DND-41 (cell line): Measurements from ENCODE around the gene TUBB.

Source experiments
- ATAC-seq: fragments of 200-7000 bp; cut with Tn5 transposase; 3 replicates; pipeline ENCODE4 v1.9.1; 2021; ENCODE audit warnings: low read depth; ENCODE audit not compliant: insufficient read depth
- DNase-seq: peaks from one replicate; pipeline ENCODE4 v3.0.0-alpha.2; 2020
- H2AFZ ChIP-seq: 2 replicates; pipeline ENCODE4 v1.6.0; 2012; ENCODE audit warnings: low read depth, low read length
- H3K27ac ChIP-seq: 2 replicates; pipeline ENCODE4 v1.5.1; 2012; ENCODE audit warnings: low read length, inconsistent platforms
- H3K27me3 ChIP-seq: fragments of 200-600 bp; sonication (generic); 2 replicates; pipeline ENCODE4 v1.6.0; 2012; ENCODE audit warnings: low read length, mild to moderate bottlenecking, inconsistent platforms; ENCODE audit not compliant: insufficient read depth, poor library complexity
- H3K36me3 ChIP-seq: 2 replicates; pipeline ENCODE4 v1.5.1; 2012; ENCODE audit warnings: low read length, inconsistent platforms; ENCODE audit not compliant: insufficient read depth
- H3K4me1 ChIP-seq: 2 replicates; pipeline ENCODE4 v1.5.1; 2012; ENCODE audit warnings: mild to moderate bottlenecking, low read length; ENCODE audit not compliant: insufficient read depth
- H3K4me2 ChIP-seq: 2 replicates; pipeline ENCODE4 v1.6.0; 2012; ENCODE audit warnings: mild to moderate bottlenecking, moderate library complexity, low read length, inconsistent platforms; ENCODE audit not compliant: insufficient read depth
- H3K4me3 ChIP-seq, 2 experiments: fragments of 200-600 bp in 1 of 2; shearing (Covaris generic) in 1 of 2; 2 replicates each; pipeline ENCODE4 v1.5.1; 2012 to 2016; ENCODE audit warnings: inconsistent platforms in 2 of 2, low read length in 2 of 2, mild to moderate bottlenecking in 2 of 2, low read depth in 1 of 2, moderate library complexity in 1 of 2
- H3K79me2 ChIP-seq: 2 replicates; pipeline ENCODE4 v1.6.0; 2012; ENCODE audit warnings: low read length, inconsistent platforms; ENCODE audit not compliant: insufficient read depth
- H3K9ac ChIP-seq: 2 replicates; pipeline ENCODE4 v1.6.0; 2012; ENCODE audit warnings: low read depth, mild to moderate bottlenecking, inconsistent platforms, low read length, moderate library complexity
- H3K9me3 ChIP-seq: 2 replicates; pipeline ENCODE4 v1.5.1; 2012; ENCODE audit warnings: low read length, moderate library complexity, mild to moderate bottlenecking, inconsistent platforms; ENCODE audit not compliant: insufficient read depth, severe bottlenecking
- H4K20me1 ChIP-seq: 2 replicates; pipeline ENCODE4 v1.6.0; 2012; ENCODE audit warnings: low read length; ENCODE audit not compliant: insufficient read depth
- CTCF ChIP-seq: IDR thresholded peaks from 2 replicates; pipeline ENCODE4 v1.5.1; 2012; ENCODE audit warnings: borderline replicate concordance, low read length, moderate library complexity, mild to moderate bottlenecking; ENCODE audit not compliant: poor library complexity, severe bottlenecking; ENCODE audit errors: extremely low read depth
- EZH2 ChIP-seq: IDR thresholded peaks from 3 replicates; pipeline ENCODE4 v1.6.1; 2012; ENCODE audit warnings: borderline replicate concordance, low read depth, mild to moderate bottlenecking, moderate library complexity, low read length, inconsistent platforms; ENCODE audit not compliant: severe bottlenecking

Gene TUBB

GRCh38 chr6:30757261-30757904 lies 37.2 kb downstream of the TUBB start:
- H3K9me3 ChIP-seq, result no peaks in the 10 kb centered on the region
- no peak overlapping the region for H3K9ac ChIP-seq
- H3K4me2 ChIP-seq, result no peak overlapping the region
- H3K79me2 ChIP-seq, result no peaks in the 10 kb centered on the region
- H3K4me3 ChIP-seq, result no peak overlapping the region
- H2AFZ ChIP-seq, result no peak overlapping the region
- H4K20me1 ChIP-seq, result no peaks in the 10 kb centered on the region
- no peak for ATAC-seq
- no peak overlapping the region for H3K27ac ChIP-seq
- no peaks in the 10 kb centered on the region for H3K36me3 ChIP-seq
- no peaks in the 10 kb centered on the region for H3K27me3 ChIP-seq
- TF ChIP-seq EZH2 (no peak), CTCF (no peak)
- DNase-seq, result no peak
- H3K4me1 ChIP-seq, result no peaks in the 10 kb centered on the region

GRCh38 chr6:30759575-30760239 lies 39.6 kb downstream of the TUBB start:
- no peak overlapping the region for H3K4me2 ChIP-seq
- H3K4me1 ChIP-seq, result peaks cover 10% of the 10 kb centered on the region

GRCh38 chr6:30760549-30760948 lies 40.4 kb downstream of the TUBB start:
- Histone ChIP-seq H3K4me3 (no peak overlapping the region), H4K20me1 (no peaks in the 10 kb centered on the region), H3K9ac (no peak overlapping the region), H2AFZ (no peak overlapping the region), H3K79me2 (no peaks in the 10 kb centered on the region), H3K27ac (no peak overlapping the region), H3K4me1 (peaks cover 10% of the 10 kb centered on the region), H3K9me3 (no peaks in the 10 kb centered on the region), H3K4me2 (no peak overlapping the region), H3K36me3 (no peaks in the 10 kb centered on the region), H3K27me3 (no peaks in the 10 kb centered on the region)
- TF ChIP-seq CTCF, result no peak
- no peak for TF ChIP-seq EZH2
- ATAC-seq, result no peak
- DNase-seq, result no peak

More at GRCh38 chr6:30759575-30760239, 39.6 kb downstream of the TUBB start:
- Histone ChIP-seq H3K27me3 (no peaks in the 10 kb centered on the region), H3K9me3 (no peaks in the 10 kb centered on the region), H2AFZ (no peak overlapping the region), H3K4me3 (no peak overlapping the region), H3K36me3 (no peaks in the 10 kb centered on the region), H3K9ac (no peak overlapping the region), H3K27ac (no peak overlapping the region), H3K79me2 (no peaks in the 10 kb centered on the region), H4K20me1 (no peaks in the 10 kb centered on the region)
- no peak for DNase-seq
- TF ChIP-seq CTCF (no peak), EZH2 (no peak)
- ATAC-seq, result no peak
